Type B pancreatic cell (in vitro differentiated cells): ENCODE results near the gene KIZ. TPM values are rescaled to one million over a fixed set of nuclear protein-coding genes. Genes with fewer than 3 reads are reported as not detected.

Experiments
- DNase-seq: peaks from one replicate; pipeline ENCODE4 v3.0.0; 2021; ENCODE audit warnings: mixed read lengths; ENCODE audit not compliant: unreplicated experiment; ENCODE audit errors: extremely low spot score
- H3K27ac Mint-ChIP-seq: 2 replicates; pipeline ENCODE4 v1.8.0; 2021; ENCODE audit warnings: mild to moderate bottlenecking, mixed read lengths
- H3K27me3 Mint-ChIP-seq: 2 replicates; pipeline ENCODE4 v1.8.0; 2021; ENCODE audit warnings: mixed read lengths
- H3K36me3 Mint-ChIP-seq: 2 replicates; pipeline ENCODE4 v1.8.0; 2021; ENCODE audit warnings: mixed read lengths
- H3K4me1 Mint-ChIP-seq: one replicate; pipeline ENCODE4 v1.8.0; 2021; ENCODE audit warnings: mixed read lengths; ENCODE audit not compliant: unreplicated experiment
- H3K4me3 Mint-ChIP-seq: 2 replicates; pipeline ENCODE4 v1.8.0; 2021; ENCODE audit warnings: mild to moderate bottlenecking, mixed read lengths
- H3K9me3 Mint-ChIP-seq: 2 replicates; pipeline ENCODE4 v1.8.0; 2021; ENCODE audit warnings: mixed read lengths
- total RNA-seq: library from RNA; stranded (reverse); gene quantifications from 2 replicates; pipeline ENCODE4 v1.2.1, GENCODE V29; 2021; ENCODE audit warnings: low replicate concordance
- TF ChIP-seq, protein P1 (sequence below): fragments of 200-600 bp; sonication (generic); conservative IDR thresholded peaks from 2 replicates; pipeline ENCODE4 v1.5.0; 2021; ENCODE audit warnings: antibody characterized with exemption, mild to moderate bottlenecking

The KIZ gene
- total RNA-seq, 1 donor from 2014 or later, result 15.5 TPM

DNA sequence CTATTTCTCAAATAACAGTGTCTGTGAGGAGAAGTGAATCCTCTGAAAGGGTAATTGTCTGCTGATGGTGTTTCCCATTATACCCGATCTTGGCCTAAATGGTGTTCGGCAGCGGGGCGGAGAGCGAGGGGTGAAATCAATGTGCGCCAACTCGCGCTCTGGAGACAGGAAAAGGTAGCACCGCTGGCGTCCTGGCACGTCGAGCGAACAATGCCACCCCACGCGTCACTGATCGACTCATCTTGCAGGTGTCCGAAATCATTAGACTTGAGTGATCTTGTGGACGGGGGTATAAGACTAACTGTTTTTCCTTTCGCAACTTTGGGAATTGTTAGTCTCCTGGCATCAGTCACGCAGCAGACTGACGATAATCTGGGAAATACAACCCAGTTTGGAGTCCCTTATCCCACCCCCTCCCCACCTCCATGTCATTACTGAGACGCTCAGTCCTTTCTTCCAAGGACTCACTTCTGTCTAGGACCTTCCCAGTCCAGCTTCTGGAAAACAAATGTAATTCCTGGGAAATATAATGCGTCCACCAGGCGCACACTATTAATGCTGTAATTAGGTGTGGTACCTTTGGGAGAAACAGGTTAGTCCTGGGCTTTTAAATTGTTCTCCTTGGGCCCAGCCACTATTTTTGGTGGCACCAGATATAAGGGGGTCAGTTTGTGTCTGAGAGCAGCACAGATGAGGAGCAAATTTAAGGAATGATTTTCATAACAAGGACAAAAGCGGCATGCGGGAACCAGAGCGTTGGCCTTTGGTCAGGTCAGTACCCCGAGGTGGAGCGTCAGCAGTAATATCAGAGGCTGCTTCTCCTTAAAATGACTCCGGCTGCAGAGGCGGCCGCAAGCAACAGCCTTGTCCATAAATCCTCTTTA, 22.1 kb upstream of the KIZ start:
- peaks cover 98% of the 10 kb centered on the region for H3K27me3 Mint-ChIP-seq
- peak overlapping the region; percentile 66 for H3K4me3 Mint-ChIP-seq
- TF ChIP-seq, protein P1, sequence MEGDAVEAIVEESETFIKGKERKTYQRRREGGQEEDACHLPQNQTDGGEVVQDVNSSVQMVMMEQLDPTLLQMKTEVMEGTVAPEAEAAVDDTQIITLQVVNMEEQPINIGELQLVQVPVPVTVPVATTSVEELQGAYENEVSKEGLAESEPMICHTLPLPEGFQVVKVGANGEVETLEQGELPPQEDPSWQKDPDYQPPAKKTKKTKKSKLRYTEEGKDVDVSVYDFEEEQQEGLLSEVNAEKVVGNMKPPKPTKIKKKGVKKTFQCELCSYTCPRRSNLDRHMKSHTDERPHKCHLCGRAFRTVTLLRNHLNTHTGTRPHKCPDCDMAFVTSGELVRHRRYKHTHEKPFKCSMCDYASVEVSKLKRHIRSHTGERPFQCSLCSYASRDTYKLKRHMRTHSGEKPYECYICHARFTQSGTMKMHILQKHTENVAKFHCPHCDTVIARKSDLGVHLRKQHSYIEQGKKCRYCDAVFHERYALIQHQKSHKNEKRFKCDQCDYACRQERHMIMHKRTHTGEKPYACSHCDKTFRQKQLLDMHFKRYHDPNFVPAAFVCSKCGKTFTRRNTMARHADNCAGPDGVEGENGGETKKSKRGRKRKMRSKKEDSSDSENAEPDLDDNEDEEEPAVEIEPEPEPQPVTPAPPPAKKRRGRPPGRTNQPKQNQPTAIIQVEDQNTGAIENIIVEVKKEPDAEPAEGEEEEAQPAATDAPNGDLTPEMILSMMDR, result no peak
- no peaks in the 10 kb centered on the region for H3K36me3 Mint-ChIP-seq
- DNase-seq, result no peak
- no peaks in the 10 kb centered on the region for H3K9me3 Mint-ChIP-seq
- peaks cover 13% of the 10 kb centered on the region for H3K4me1 Mint-ChIP-seq
- no peak overlapping the region for H3K27ac Mint-ChIP-seq

DNA sequence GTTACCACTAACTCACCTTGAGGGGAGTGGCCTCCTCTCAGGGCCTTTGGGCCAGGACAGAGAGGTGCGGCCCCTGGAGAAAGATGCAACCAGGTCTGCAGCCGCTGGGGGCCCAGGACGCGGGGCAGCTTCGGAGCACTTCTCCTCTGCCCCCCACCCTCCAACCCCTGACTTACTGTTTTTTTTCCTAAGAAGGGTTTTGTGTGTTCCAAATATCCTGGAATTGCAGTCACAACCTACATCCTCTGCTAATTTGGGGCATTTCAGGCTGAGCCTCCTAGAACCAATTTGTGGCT, 21.5 kb upstream of the KIZ start:
- no peak for DNase-seq
- Mint-ChIP-seq H3K9me3 (no peaks in the 10 kb centered on the region), H3K27me3 (peaks cover 98% of the 10 kb centered on the region), H3K4me3 (no peak overlapping the region), H3K4me1 (peaks cover 13% of the 10 kb centered on the region), H3K27ac (no peak overlapping the region), H3K36me3 (no peaks in the 10 kb centered on the region)
- TF ChIP-seq, protein P1, result no peak

DNA sequence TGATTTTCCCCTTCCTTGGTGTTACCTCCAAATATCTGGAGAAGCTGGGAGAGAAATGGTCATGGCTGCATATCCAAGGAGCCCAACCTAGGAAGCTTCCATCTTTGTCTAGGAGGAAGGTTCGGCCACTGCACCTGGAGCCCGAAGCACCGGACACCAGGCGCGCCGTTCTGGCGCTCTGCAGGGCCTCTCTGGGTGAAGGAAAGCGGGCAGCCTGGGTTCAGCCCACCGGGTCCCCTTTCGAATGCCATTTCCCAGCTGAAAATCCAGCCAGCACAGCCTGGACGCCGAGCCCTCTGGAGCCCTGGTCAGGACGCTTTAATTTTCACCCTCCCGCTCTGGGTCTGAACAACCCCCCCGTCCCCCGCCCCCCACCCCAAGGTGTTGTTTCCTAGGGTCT, 21.0 kb upstream of the KIZ start:
- peaks cover 13% of the 10 kb centered on the region for H3K4me1 Mint-ChIP-seq
- peaks cover 98% of the 10 kb centered on the region for H3K27me3 Mint-ChIP-seq
- H3K9me3 Mint-ChIP-seq, result no peaks in the 10 kb centered on the region
- H3K27ac Mint-ChIP-seq, result no peak overlapping the region
- no peak overlapping the region for H3K4me3 Mint-ChIP-seq
- TF ChIP-seq, protein P1, result no peak
- DNase-seq, result peak; percentile 67
- no peaks in the 10 kb centered on the region for H3K36me3 Mint-ChIP-seq

DNA sequence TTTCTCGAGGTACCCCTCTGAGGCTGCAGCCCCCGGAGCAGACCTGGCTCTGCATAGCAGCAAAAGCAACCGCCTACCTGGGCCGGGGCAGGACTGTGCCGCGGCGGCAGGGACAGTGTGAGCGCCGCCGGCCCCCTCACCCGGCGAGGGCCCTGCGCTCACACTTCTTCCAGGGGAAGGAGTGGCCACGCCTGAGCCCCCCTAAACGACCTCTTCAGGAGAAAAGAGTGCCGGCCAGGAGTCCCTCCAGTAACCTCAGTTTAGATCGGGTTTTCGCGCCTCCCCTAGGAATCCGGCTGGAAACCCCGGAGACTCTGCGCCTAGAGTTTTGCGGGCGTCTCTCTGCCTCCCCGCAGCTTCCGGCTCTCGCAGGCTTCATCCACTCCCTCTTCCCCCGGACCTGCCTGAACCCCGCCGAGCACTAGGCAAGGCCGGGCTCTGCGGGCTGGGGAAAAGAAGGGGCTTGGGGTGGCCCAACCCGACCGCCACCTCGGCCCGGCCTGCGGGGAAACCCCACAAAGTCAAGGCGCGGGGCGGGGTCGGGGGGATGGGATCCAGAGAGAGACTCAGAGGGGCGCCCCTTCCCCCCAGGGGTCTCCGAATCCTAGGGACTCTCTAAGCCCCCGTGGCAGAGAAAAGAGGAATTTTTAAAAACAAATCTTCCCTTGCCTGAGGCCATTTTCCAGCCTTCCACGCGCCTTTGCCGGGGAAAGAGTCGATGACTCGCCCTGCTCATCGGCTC, 20.3 kb upstream of the KIZ start:
- DNase-seq, result peak; percentile 71
- Mint-ChIP-seq H3K27me3 (peaks cover 98% of the 10 kb centered on the region), H3K4me3 (peak overlapping the region; percentile 65), H3K36me3 (no peaks in the 10 kb centered on the region), H3K4me1 (peaks cover 10% of the 10 kb centered on the region), H3K27ac (no peak overlapping the region), H3K9me3 (no peaks in the 10 kb centered on the region)
- TF ChIP-seq, protein P1, result no peak

DNA sequence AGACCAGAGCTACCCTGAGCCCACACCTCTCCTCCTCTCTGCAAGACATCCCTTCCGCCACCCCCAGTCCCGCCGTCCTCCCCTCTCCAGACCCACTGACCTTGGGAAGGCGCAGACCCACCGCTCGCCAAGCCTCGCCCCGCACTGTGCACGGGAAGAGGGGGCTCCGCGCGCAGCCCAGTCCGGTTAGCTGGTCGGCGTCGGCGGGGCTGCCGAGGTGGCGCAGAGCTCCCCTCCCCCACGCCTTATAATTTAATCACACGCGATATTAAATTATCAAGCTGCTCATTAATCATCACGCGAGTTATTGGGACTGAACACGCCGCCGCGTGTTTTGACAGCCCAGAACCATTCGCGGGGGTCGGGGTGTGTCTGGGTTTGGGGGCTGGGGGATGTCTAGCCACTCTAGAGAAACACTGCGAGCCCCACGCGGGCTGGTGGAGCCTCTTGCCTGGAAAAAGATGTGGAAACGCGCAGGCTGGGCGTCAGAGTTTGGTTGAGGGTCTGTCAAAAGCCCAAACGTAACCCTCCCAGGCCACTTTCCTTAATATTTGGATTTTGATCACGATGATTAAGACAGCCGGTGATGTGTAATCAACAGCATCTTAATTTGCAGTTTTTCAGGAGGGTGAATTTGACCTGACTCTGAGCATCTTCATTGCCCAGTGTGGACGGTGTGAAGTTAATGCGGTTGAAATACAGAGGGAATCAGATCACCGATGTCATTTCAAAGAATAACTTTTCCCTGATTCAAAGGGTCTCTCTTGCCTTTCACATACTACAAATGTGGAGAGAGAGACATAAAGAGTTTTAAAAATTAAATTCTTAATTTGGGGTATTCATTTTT, 19.5 kb upstream of the KIZ start, which contains the start of gene LINC00237:
TSS of gene LINC00237 (minus strand) at position 188 of the 847 bp plus-strand sequence.
- Mint-ChIP-seq H3K4me3 (peak within 1 kb of the TSS; percentile 65), H3K36me3 (no peaks in the 10 kb centered on the region), H3K9me3 (no peaks in the 10 kb centered on the region), H3K4me1 (peaks cover 6% of the 10 kb centered on the region), H3K27me3 (peaks cover 99% of the 10 kb centered on the region), H3K27ac (no peak within 1 kb of the TSS)
- TF ChIP-seq, protein P1, result no peak
- DNase-seq, result no peak
